Measurements from ENCODE around the gene BMP2K. TPM values are rescaled to one million over a fixed set of nuclear protein-coding genes. Genes with fewer than 3 reads are reported as not detected.

The BMP2K gene
- total and polyA plus RNA-seq, 2 of the 8 experiments (the other 6 are each of a cell fraction or from before 2014, with no cell fraction given): 15.6 to 24.1 TPM

DNA sequence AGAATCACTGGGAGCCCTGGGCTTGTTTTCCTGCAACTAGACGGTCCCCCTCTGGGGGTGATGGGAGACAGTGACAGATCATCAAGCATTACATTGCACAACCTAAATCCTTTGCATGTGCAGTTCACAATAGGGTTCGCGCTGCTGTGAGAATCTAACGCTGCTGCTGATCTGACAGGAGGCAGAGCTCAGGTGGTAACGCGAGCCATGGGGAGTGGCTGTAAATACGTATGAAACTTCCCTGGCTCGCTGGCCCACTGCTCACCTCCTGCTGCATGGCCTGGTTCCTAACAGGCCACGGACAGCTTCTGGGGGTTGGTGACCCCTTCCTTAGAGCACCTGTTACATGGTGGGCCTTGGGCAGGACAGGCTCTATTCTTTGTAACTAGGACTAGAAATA lies 152.7 kb downstream of the BMP2K start (continued):
- TF ChIP-seq RAD21 (IDR thresholded peaks at IDR 0.05 in 1 of 2, conservative IDR thresholded peaks at IDR 0.05 in 1 of 2; ENCODE audit: low read depth in 2 of 2, low read length in 2 of 2) (no peak), EZH2 (IDR thresholded peaks at IDR 0.05; ENCODE audit: low read depth, low read length, severe bottlenecking) (no peak), MAFK (IDR thresholded peaks at IDR 0.05; ENCODE audit: low read depth, low read length) (no peak), TEAD4 (IDR thresholded peaks at IDR 0.05; ENCODE audit: low read depth, low read length) (no peak)
